HG02763 (cell line): ENCODE data around the gene KATNAL2.
"Not testable (repeated sequence)": the region's sequence is repeated elsewhere in the genome, so short reads cannot be mapped to it uniquely, and the experiment has no call there.

Experiments used
- ATAC-seq: cut with Tn5 transposase; IDR thresholded peaks from one replicate; pipeline ENCODE4 v1.9.1; 2021; ENCODE audit warnings: mild to moderate bottlenecking, moderate library complexity; ENCODE audit not compliant: unreplicated experiment

The KATNAL2 gene

GRCh38 chr18:47032945-47033344, 115.5 kb downstream of the KATNAL2 start:
- ATAC-seq, result no peak

DNA sequence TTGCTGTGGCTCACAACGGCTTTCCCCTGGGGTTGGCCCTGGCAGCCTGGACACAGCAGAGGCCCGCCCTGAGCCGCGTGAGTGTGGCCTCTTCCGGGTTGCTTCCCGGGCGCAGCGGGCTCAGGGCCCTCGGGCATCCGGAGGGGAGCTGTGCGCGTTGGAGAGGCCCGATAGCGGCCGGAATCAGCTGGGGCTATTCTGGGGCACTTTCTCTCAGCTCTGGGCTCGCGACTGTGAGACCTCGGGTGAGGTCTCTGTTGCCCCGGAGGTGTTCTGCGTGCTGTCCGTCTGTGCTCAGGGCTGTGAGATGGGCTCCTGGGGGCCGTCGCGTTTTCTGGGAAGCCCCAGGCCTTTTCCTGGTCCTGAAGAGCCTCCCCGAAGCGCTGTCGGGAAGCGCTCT, 117.2 kb downstream of the KATNAL2 start:
- not testable (repeated sequence) for ATAC-seq

- ATAC-seq, result no peak
These were observed 117.8 kb downstream of the KATNAL2 start, which contains the start of gene ELOA2 for GRCh38 chr18:47035156-47035671. Gene ELOA2 (minus strand): TSS chr18:47035621. CDS start chr18:47035264, 357 bp downstream.

- ATAC-seq, result peak; percentile 57
These were observed 119.0 kb downstream of the KATNAL2 start for GRCh38 chr18:47036298-47036874.

DNA sequence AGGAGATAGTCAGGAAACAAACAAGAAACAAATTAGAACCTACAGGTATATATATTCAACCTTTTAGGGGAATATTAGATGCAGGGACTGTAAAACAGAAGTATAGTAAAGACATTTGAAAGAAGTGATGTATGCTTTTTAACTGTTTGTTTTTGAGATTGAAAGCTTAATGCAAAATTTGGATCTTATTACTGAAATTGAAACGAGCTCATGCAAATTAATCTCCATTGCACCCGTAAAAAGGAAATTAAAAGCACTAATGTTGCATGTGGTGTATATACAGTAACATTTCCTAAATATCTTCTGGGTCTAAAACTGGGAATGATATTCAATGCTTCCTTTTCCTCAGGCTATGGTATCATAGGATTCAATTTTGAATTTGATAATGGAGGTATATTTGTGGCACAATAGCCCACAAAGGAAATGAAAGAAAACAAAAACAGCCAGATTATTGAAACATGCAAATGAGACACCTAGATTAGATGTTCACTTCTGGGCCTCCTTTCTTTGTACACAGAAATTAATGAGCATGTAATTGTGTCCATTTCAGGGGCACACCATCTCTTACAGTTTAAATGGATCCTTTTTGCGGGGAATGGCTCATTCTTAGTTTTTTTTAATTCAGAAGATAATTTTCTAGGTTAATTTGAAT, 119.7 kb downstream of the KATNAL2 start:
- ATAC-seq, result no peak

DNA sequence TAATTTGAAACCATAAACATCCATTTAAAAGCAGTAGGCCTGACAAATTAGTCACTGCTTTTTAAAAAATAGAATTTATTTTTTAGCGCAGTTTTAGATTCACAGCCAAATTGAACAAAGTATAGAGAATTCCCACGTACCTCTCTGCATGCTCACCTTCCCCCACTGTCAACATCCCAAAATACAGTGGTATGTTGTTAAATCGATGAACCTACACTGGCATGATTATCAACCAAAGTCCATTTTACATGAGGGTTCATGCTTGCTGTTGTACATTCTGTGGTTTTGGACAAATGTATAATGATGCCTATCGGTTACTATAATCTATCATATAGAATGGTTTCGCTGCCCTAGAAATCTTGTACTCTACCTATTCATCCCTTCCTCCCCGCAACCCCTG, 123.6 kb downstream of the KATNAL2 start:
- no peak for ATAC-seq

- no peak for ATAC-seq
These were observed 133.1 kb downstream of the KATNAL2 start for GRCh38 chr18:47050468-47050867.

DNA sequence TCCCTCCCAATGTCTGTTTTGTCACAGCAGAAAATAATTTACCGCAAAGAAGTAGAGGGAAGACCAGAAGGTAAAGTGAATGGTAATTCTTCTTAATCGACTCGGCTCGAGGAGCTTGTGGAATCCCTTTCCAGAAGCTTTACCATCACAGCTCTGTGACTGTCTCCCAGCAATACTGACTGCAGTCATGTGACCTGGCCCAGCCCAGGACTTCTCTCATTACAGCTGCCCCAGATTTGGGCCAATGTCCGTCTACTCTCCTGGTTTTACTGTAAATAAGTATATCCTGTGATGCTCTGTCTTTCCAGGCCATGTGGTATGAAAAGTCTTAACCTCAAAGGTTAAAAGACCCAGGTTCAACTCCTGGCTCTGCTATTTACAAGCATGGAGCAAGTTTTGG, 137.0 kb downstream of the KATNAL2 start:
- no peak for ATAC-seq

DNA sequence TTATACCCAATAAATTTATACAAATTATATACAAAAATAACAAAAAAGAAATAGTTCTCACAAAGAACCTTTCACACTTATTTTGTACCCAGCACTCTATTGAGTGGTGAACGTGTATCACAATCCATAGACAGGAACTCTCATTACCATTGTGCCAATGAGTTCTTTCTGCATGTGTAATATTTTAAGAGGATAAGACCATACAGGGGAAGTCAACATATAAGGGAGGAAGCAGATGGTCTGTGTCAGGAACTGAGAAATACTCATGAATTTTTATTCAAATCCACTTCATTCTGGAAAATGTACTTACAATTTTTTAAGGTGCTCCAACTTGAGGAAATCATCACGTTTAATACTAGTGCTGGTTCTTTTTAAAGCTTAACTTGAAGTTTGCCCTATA, 145.1 kb downstream of the KATNAL2 start:
- ATAC-seq, result no peak

- ATAC-seq, result no peak
These were observed 145.7 kb downstream of the KATNAL2 start for GRCh38 chr18:47063096-47063495.

- no peak for ATAC-seq
These were observed 150.2 kb downstream of the KATNAL2 start for GRCh38 chr18:47067648-47068047.

GRCh38 chr18:47075098-47075883, 157.9 kb downstream of the KATNAL2 start:
- ATAC-seq, result no peak

DNA sequence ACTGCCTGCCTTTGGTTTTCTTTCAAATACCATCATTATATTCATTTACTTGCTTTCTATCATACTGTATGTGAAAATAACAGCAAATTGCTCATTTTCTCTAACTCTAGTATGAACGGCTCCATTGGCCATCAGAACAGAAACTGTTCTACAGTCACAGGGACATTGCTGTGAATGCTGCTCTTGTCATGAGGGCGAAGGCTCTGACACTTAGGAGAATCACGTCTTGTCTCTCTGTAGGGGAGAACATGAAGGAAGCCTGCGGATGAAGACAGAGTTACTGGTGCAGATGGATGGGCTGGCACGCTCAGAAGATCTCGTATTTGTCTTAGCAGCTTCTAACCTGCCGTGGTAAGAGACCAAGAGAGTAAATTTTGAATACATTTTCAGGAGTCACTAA, 159.7 kb downstream of the KATNAL2 start:
- ATAC-seq, result no peak

- no peak for ATAC-seq
These were observed 163.5 kb downstream of the KATNAL2 start for GRCh38 chr18:47080872-47081271.

- ATAC-seq, result no peak
These were observed 164.2 kb downstream of the KATNAL2 start for GRCh38 chr18:47081578-47081977.

- ATAC-seq, result no peak
These were observed 170.3 kb downstream of the KATNAL2 start for GRCh38 chr18:47087676-47088075.

DNA sequence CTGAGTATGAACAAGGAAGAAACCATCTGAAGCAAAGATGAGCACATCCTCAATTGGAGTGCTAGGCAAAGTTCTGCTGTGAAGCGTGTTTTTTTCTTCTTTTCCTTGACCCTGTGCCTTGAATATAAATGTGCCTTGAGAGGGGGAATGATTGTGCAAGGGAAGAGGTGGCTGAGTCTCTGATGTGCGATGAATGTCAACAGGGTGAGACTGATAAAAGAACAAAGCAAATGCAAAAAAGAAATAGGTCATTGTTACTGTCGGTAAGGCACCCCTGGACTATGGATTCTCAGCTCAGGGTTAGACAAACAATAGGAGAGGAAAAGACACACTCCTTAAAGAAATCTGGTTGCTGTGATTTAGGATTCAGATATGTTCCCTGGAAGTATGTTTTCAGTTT, 178.4 kb downstream of the KATNAL2 start:
- no peak for ATAC-seq

DNA sequence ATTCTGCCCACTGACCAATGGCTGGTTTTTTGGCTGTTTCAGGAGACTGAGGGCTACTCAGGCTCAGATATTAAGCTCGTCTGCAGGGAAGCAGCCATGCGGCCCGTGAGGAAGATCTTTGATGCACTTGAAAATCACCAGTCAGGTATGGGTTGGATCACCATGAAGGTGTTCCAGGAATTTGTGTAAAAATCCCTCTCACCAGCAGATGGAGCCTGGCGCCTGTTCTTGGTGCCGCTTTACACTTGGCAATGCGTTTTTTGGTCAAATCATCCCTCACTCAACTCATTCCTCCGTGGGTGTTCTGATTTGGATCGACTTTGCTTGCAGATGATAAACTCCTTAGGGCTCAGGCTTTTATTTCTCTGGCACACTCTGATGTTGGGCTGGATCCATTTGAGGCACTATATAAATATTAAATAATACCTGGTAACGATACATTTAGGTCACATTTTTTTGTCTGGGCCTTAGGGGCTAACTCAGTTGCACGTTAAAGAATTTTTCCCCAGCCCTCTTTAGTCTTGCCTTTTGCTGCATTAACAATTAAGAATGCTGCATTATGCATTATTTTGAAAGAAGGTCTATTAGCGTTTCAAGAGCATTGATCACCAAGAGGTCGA, 182.9 kb downstream of the KATNAL2 start:
- no peak for ATAC-seq

GRCh38 chr18:47108373-47108772, 191.0 kb downstream of the KATNAL2 start:
- ATAC-seq, result no peak

- ATAC-seq, result no peak
These were observed 191.6 kb downstream of the KATNAL2 start for GRCh38 chr18:47108998-47109405.

DNA sequence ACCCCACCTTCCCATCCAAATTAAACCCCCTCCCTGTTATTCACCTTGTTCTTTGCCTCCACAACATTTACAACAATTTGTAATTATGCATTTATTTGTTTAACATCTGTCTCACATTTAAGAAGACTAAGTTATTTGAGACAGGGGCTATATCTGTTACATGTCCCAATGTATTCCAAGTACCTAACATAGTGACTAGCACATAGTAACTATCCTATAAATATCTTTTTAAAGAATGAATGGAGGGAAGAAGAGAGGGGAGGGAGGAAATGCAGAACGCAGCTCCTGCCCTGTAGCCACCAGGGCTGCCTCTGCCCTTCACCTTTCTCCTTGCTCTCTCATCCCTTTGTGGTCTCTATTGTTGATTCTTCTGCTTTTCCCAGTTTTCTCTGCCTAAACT, 192.3 kb downstream of the KATNAL2 start:
- ATAC-seq, result no peak
